HG03045 (cell line): ENCODE measurements around the gene CAMKK1.
A peak's percentile ranks its signal among the peaks of the same experiment; 100 is the strongest.
"Not testable (repeated sequence)": the region's sequence is repeated elsewhere in the genome, so short reads cannot be mapped to it uniquely, and the experiment has no call there.

Experiments used
- ATAC-seq: cut with Tn5 transposase; IDR thresholded peaks from one replicate; pipeline ENCODE4 v1.9.1; 2021; ENCODE audit warnings: mild to moderate bottlenecking, moderate library complexity; ENCODE audit not compliant: unreplicated experiment

CAMKK1 gene

GRCh38 chr17:3848229-3848835 is 44.5 kb downstream of the CAMKK1 start:
- ATAC-seq = no peak

DNA sequence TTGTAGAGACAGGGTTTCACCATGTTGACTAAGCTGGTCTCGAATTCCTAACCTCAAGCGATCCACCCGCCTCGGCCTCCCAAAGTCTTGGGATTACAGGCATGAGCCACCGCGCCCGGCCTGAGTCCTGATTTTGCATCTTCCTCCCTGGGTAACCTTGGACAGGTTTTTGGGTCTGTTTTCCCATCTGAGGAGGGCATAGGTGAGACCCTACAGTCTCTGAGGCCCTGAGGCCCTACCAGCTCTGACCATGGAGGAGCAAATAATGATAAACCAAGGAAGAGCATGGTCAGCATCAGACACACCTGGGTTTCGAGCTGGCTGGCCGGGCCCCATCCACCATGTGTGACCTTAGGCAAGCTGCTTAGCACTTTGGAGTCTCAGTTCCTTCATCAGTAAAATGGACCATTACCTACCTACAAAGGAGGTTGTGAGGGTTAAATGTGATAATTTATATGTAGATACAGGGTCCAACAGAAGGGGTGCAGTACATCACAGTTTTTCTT is 45.6 kb downstream of the CAMKK1 start:
- no peak for ATAC-seq

DNA sequence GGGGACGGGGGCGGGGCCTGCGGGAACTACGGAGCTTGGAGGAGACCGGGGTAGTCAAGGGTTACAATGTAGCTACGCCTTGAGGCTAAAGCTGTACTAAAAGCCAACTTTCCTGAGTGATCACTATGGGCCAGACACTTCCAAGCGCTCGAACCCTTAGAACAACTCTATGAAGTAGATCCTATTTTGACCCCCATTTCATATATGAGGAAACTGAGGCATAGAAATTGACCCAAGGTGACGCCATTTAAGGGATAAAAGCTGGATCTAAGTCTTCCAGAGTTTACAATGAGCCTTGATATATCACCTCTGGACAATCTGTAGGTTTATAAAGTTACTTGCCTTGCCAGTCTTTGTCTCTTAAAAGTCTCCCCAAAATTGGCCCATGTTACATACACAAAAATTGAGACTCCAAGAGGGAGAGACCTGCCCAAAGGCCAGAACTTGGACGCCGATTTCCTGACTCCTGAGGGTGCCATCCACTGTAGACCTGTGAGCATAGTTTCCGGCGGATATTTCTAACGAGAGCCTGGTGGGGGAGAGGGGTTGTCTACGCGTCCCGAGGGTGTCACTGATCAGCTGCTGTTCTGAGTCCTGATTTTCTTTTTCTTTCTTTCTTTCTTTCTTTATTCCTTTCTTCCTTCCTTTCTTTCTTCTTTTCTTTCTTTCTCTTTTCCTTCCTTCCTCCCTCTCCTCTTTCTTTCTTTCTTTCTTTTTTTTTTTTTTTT is 46.3 kb downstream of the CAMKK1 start:
- no peak for ATAC-seq

- ATAC-seq = peak; percentile 96
Observed at GRCh38 chr17:3845621-3846436, 47.0 kb downstream of the CAMKK1 start, which contains the start of gene NCBP3. NCBP3 (minus strand) TSS chr17:3846246; CDS start chr17:3846223, 23 bp downstream.

GRCh38 chr17:3845291-3845620 is 47.6 kb downstream of the CAMKK1 start:
- peak; percentile 11 for ATAC-seq

- not testable (repeated sequence) for ATAC-seq
Observed at GRCh38 chr17:3844556-3844955, 48.3 kb downstream of the CAMKK1 start.

DNA sequence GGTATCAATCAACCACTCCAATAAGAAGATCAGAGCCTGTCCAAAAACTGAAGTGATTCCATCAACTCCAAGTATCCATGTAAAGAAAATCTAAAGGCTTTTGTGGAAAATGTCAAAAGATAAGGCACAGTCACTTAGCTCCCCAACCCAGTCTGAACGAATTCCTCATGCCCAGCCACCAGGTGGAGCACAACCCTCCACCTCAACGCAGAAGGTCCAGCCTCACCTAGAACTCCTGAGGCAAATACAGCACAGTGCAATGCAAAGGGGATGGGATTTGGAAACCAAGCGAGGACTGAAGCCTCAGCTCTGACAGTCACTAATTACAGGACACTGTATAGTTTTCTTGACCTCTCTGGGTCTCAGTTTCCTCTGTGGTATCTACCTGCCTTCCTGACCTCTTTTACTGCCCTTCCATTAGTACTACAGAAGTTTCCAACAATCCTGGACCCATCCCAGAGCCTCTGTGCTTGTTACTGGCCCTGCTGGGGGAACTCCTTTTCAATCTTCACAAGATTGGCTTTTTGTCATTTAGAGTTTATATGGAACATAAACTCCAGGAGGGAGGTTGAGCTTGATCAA is 48.8 kb downstream of the CAMKK1 start:
- no peak for ATAC-seq

DNA sequence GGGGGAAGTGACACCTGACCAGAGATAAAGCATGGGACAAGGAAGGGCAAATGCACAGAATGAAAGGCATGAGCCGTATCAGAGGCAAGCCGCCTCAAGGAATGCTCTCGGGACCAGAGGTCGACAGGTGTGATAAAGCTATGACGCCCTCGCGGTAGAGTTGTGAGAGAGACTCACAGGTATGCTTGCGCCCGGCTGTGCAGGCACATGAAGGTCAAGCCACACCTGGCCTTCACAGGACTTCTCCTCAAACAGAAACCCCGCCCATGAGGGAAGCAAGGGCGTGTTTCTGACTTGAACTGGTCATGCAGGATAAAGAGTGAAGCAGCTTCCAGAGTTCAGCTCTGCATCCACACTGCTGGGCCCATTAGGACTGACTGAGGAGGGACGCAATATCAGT is 54.6 kb downstream of the CAMKK1 start:
- no peak for ATAC-seq

DNA sequence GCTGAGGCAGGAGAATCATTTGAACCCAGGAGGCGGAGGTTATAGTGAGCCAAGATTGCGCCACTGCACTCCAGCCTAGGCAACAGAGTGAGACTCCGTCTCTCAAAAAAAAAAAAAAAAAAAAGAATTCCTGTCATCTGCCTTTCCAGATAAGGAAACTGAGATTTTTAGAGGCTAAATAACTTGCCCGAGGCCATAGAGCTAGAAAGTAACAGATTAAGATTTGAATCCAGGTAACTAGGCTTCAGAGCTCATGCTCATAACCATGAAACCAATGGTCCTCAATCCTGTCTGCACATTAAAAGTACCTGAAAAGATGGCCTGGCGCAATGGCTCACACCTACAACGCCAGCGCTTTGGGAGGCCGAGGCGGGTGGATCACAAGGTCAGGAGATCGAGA is 56.3 kb downstream of the CAMKK1 start:
- no peak for ATAC-seq

- ATAC-seq = no peak
Observed at GRCh38 chr17:3835410-3836229, 57.2 kb downstream of the CAMKK1 start.

GRCh38 chr17:3834811-3835210 is 58.0 kb downstream of the CAMKK1 start:
- ATAC-seq = no peak

DNA sequence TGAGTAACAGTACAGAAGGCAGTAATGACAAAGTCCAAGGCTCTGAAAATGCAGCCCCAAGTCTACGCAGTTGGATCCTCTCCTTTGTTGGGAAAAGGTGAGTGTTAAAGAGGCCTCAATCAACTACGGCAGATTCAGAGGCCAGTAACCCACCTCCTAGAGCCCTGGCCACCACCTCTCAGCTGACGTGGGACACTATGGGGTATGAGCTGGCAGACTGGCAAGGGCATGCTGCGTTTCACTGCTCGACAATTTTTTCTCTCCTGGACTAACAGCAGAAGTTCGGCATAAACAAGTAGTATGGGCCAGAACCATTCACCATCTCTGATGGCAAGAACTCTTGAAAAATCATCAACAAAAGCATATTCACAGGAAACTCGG is 64.0 kb downstream of the CAMKK1 start:
- no peak for ATAC-seq

GRCh38 chr17:3828151-3828851 is 64.6 kb downstream of the CAMKK1 start:
- no peak for ATAC-seq

GRCh38 chr17:3827124-3827773 is 65.6 kb downstream of the CAMKK1 start:
- ATAC-seq = no peak

GRCh38 chr17:3826191-3826590 is 66.7 kb downstream of the CAMKK1 start:
- no peak for ATAC-seq

- no peak for ATAC-seq
Observed at GRCh38 chr17:3821101-3821500, 71.8 kb downstream of the CAMKK1 start.

DNA sequence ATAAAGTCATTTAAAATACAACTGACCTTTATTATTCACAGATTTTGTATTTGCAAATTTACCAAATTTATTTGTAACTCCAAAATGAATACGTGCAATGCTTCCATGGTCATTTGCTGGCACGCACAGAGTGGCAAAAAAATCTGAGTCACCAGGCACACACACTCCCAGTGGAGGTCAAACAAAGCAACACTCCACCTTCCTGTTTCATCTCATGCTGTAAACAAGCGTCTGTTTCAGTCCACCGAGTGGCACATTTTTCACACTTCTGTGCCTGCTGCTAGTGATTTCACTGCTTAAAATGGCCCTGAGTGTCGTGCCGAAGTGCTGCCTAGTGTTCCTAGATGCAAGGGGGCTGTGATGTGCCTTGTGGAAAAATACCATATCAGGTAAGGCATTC is 74.1 kb downstream of the CAMKK1 start:
- ATAC-seq = no peak

- ATAC-seq = no peak
Observed at GRCh38 chr17:3817851-3818605, 74.8 kb downstream of the CAMKK1 start.

DNA sequence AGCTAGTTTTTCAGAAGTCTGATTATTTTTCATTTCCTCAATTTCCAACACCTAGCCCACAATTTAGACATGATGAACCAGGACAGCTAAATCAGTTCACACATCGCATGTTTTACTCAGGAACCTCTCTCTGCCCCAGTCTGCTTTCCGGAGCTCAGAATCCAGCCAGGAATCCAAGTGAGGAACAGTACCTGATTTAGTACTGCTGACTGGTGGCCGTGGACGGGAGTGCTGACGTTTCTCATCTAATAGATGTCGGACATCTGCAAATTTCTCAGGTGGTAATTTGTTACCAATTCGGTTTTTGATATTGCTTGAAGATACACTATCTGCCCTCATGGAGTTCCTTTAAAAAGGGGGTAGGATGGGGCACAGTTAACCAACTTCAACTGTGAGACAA is 76.9 kb downstream of the CAMKK1 start:
- no peak for ATAC-seq
